ENCODE measurements around the gene CPEB1. TPM values are rescaled to one million over a fixed set of nuclear protein-coding genes. Genes with fewer than 3 reads are reported as not detected.
A peak's percentile ranks its signal among the peaks of the same experiment; 100 is the strongest.

Gene CPEB1
- total RNA-seq, 1 experiment from 2014 or later: 1.0 TPM

DNA sequence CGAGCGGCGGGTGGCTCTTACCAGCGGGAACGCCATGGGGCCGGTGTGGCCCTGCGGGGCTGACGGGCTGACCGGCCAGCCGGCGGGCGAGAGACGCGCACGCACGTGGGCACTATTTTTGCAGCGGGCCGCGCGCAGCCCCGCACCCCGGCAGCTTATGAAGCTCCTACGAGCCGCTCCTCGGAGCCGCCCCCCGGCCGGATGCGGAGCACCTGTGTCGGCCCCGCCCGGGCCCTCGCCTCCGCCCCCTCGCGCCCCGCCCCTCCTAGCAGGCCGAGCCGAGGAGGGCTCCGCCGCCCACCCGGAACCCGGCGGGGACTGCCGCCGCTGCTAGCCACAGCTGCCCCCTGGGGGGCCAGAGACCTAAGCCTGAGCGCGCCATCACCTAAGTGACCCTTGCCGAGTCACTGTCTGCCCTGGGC, 683 bp upstream of the CPEB1 start:
- Histone ChIP-seq H3K9ac (ENCODE audit: extremely low read depth, insufficient read length, low read length) (no peak overlapping the region), H3K79me1 (ENCODE audit: insufficient read depth, low read depth, low read length, poor library complexity, severe bottlenecking) (no peaks in the 10 kb centered on the region), H3K4ac (ENCODE audit: low read depth, low read length) (no peak overlapping the region), H3K4me2 (ENCODE audit: insufficient read depth, insufficient read length, low read length) (peak overlapping the region; percentile 66), H3K18ac (ENCODE audit: insufficient read length, low read depth, low read length) (no peak overlapping the region), H3K23me2 (ENCODE audit: insufficient read length, low read depth, low read length, poor library complexity, severe bottlenecking) (peaks cover 2% of the 10 kb centered on the region), H3K4me1 (ENCODE audit: insufficient read depth, low read length) (no peaks in the 10 kb centered on the region), H3K14ac (ENCODE audit: insufficient read depth, low read length) (no peak overlapping the region), H2BK5ac (ENCODE audit: insufficient read length, low read length) (no peak overlapping the region), H3K56ac (ENCODE audit: insufficient read length, low read depth, low read length) (no peak overlapping the region), H2BK15ac (ENCODE audit: low read depth, low read length) (no peak overlapping the region), H2AFZ (ENCODE audit: low read length) (no peak overlapping the region), H2BK12ac (ENCODE audit: insufficient read length, low read depth, low read length) (no peak overlapping the region), H4K5ac (ENCODE audit: insufficient read length, low read depth, low read length) (no peak overlapping the region), H3T11ph (ENCODE audit: low read length) (no peak overlapping the region), H3K27ac (ENCODE audit: insufficient read length, low read depth, low read length) (no peak overlapping the region), H4K20me1 (ENCODE audit: control insufficient read depth, insufficient read depth, insufficient read length) (no peaks in the 10 kb centered on the region), H4K91ac (ENCODE audit: insufficient read length, low read depth, low read length) (no peak overlapping the region), H2BK20ac (ENCODE audit: low read depth, low read length, poor library complexity, severe bottlenecking) (no peak overlapping the region), H4K8ac (replicated peaks; ENCODE audit: insufficient read length, low read depth, low read length) (no peak overlapping the region), H3K79me2 (ENCODE audit: insufficient read depth, low read length) (no peaks in the 10 kb centered on the region), H2BK120ac (ENCODE audit: low read depth, low read length, poor library complexity, severe bottlenecking) (no peak overlapping the region), H3K27me3 (ENCODE audit: insufficient read depth, low read length) (peaks cover 23% of the 10 kb centered on the region; the same call in 1 of the 2 replicates), H3K23ac (ENCODE audit: insufficient read length, low read depth, low read length) (no peak overlapping the region), H3K9me3 (ENCODE audit: control insufficient read depth, low read depth, low read length) (no peaks in the 10 kb centered on the region), H2AK5ac (ENCODE audit: insufficient read length, low read length) (no peak overlapping the region)
- no CpG with 5 or more reads among the region's 49 CpGs for WGBS (ENCODE audit: extremely low coverage, insufficient read length, low lambda C conversion rate)
- Mint-ChIP-seq H3K27me3 (ENCODE audit: low read depth) (peaks cover 84% of the 10 kb centered on the region), H3K4me3 (peak overlapping the region; percentile 56 to 77), H3K36me3 (ENCODE audit: insufficient read depth in 1 of 3, low read depth in 3 of 3) (peaks cover 0 to 2% (median 0%) of the 10 kb centered on the region in 3 experiments; a peak in 2 of 7 replicates), H3K9me3 (peaks cover 0 to 4% of the 10 kb centered on the region in 2 experiments; a peak in 2 of 5 replicates), H3K27ac (no peak overlapping the region), H3K4me1 (peaks cover 16 to 18% of the 10 kb centered on the region in 2 experiments)
- peak; percentile 73 for DNase-seq
- TF ChIP-seq, protein P1, sequence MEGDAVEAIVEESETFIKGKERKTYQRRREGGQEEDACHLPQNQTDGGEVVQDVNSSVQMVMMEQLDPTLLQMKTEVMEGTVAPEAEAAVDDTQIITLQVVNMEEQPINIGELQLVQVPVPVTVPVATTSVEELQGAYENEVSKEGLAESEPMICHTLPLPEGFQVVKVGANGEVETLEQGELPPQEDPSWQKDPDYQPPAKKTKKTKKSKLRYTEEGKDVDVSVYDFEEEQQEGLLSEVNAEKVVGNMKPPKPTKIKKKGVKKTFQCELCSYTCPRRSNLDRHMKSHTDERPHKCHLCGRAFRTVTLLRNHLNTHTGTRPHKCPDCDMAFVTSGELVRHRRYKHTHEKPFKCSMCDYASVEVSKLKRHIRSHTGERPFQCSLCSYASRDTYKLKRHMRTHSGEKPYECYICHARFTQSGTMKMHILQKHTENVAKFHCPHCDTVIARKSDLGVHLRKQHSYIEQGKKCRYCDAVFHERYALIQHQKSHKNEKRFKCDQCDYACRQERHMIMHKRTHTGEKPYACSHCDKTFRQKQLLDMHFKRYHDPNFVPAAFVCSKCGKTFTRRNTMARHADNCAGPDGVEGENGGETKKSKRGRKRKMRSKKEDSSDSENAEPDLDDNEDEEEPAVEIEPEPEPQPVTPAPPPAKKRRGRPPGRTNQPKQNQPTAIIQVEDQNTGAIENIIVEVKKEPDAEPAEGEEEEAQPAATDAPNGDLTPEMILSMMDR (conservative IDR thresholded peaks at IDR 0.05): no peak

All from H9 (cell line).